Motor neuron (in vitro differentiated cells): ENCODE data around the gene NEXN. TPM values are rescaled to one million over a fixed set of nuclear protein-coding genes. Genes with fewer than 3 reads are reported as not detected.

Experiments
- ATAC-seq, 8 experiments: fragments of 200-7000 bp; cut with Tn5 transposase; replicated peaks in 6 of 8; 2 replicates each; pipeline ENCODE4 v1.8.0; 2021; ENCODE audit warnings: mild to moderate bottlenecking in 8 of 8, moderate library complexity in 8 of 8
- H3K27ac ChIP-seq, 2 donors: fragments of 250-450 bp; sonication (Bioruptor Pico); 2 replicates each; pipeline ENCODE4 v1.9.0; 2021; ENCODE audit warnings: antibody characterized with exemption in 2 of 2, mild to moderate bottlenecking in 2 of 2, moderate library complexity in 1 of 2
- H3K4me1 ChIP-seq, 2 donors: fragments of 250-450 bp; sonication (Bioruptor Pico); replicated peaks in 1 of 2; 2 replicates each; pipeline ENCODE4 v1.6.1; 2021; ENCODE audit warnings: antibody characterized with exemption in 2 of 2, mild to moderate bottlenecking in 2 of 2, moderate library complexity in 1 of 2
- H3K4me3 ChIP-seq, 5 donors: fragments of 250-450 bp; sonication (Bioruptor Pico); 2 replicates each; pipeline ENCODE4 v1.9.0; 2021; ENCODE audit warnings: antibody characterized with exemption in 5 of 5, mild to moderate bottlenecking in 5 of 5, moderate library complexity in 4 of 5
- WGBS, 10 experiments: fragments of 450-650 bp; shearing (Covaris generic); methylation state at CpG; one replicate each; pipeline ENCODE4 v1.0.0; 2022; 5-methylcytosine and 5-hydroxymethylcytosine counted together
- in situ Hi-C, 9 experiments: fragments of 400-800 bp; cut with MboI; loops; one replicate each; pipeline ENCODE4 v1.15.0; 2021; ENCODE audit warnings: low sequenced_read_pairs in 9 of 9, low pct_unique_long_range_greater_than_20kb in 2 of 9; ENCODE audit not compliant: unreplicated experiment in 9 of 9
- total RNA-seq, 8 experiments: library from RNA; unstranded; fragments of 300-600 nt; gene quantifications; 2 replicates each; pipeline versions ENCODE4 v1.2.3 to v1.2.4, GENCODE V29; 2022

NEXN gene
- total RNA-seq, 8 experiments from 2014 or later: 1.4 to 7.5 (median 3.0) TPM

DNA sequence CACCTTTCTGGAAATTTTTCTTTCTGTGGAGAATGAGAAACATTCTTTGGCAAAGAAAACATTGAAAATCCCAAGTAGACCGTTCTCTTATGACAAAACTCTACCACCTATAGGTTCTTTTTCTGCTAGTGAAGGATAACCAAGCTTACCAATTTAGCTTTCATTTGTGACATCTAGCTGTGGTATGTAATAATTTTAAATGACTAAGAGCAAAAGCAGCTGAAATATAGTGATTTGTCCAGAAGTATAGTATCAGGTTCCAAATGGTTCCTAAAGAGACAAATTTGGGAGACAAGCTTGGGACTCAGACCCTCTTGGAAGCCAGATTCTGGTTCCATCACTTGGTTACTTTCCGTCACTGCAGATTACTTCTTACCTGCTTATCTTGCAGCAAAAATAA lies 66.1 kb downstream of the NEXN start:
- Histone ChIP-seq H3K27ac (no peak overlapping the region), H3K4me3 (no peak overlapping the region), H3K4me1 (no peaks in the 10 kb centered on the region)
- WGBS, 10 experiments: 88 to 100% (median 97%) methylated on average over 2 of the region's 2 CpGs; no CpG with 5 or more reads in 1 of the 10 experiments
- in situ Hi-C loops: loop anchor here in 1 of 9 experiments (25.0 kb wide), 1 partner anchor 242 kb away; no protein-coding TSS in a partner anchor
- ATAC-seq: no peak

DNA sequence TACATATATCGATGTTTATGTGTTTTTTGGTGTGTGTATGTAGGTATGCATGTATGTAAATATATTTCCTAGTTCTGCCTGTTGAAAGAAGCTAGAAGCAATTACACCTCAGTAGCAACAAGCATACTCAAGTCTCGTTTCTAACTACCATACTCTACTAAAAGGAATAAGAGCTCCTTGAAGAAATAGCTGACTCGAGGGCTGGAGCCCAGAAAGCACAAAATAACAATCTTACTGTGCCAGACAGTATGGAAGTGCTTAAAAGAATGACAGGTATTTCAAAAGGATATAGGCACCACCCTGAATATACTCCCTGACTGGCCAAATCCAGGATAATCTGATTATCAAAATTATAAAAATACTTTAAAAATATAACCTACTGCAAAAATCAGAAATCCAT lies 67.3 kb downstream of the NEXN start:
- 81 to 100% (median 99%) methylated on average over 1 to 3 of the region's 3 CpGs for WGBS, 10 experiments
- Histone ChIP-seq H3K4me1 (no peaks in the 10 kb centered on the region), H3K27ac (no peak overlapping the region), H3K4me3 (no peak overlapping the region)
- ATAC-seq: no peak
- in situ Hi-C loops: loop anchor here in 1 of 9 experiments (25.0 kb wide), 1 partner anchor 243 kb away; no protein-coding TSS in a partner anchor

DNA sequence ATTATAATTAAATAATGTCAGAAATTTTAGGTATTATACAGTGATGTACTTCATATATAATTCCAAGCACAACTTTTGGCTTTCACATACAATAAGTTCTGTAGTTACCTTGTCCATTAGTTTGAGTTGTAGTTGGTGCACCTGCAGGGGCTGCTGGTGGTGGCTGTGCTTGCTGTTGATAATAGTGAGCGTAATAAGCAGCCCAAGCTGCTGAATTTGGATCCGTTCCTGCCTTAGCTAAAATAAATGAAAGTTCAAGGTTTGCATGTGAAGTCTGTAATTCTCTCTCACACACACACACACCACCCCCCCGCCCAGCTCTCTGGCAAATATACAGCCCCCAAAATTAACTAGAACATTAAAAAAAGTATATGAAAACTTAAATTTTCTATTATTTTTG lies 68.0 kb downstream of the NEXN start:
- WGBS, 10 experiments: 80 to 100% (median 100%) methylated on average over 1 to 3 of the region's 3 CpGs; no CpG with 5 or more reads in 1 of the 10 experiments
- in situ Hi-C loops: loop anchor here in 1 of 9 experiments (25.0 kb wide), 1 partner anchor 244 kb away; no protein-coding TSS in a partner anchor
- ATAC-seq: no peak
- Histone ChIP-seq H3K4me1 (no peaks in the 10 kb centered on the region), H3K4me3 (no peak overlapping the region), H3K27ac (no peak overlapping the region)

DNA sequence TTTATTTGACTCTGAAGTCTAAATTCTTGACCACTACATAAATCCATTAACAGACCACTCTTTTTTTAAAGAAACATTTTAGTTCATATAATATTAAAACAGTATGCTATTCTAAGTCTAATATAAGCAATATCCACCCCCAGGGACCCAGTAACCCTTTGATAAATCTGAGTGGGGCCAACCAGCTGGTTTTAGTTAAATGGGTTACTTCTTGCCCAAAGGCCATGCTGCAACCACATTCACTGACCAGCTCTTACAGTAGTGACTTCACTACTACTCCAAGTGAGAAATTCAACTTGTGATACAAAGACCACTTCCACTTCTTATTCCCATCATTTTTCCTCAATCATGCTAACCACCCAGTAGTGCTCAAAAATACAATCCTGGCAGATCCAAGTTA lies 70.0 kb downstream of the NEXN start:
- H3K4me3 ChIP-seq: no peak overlapping the region
- no peak for ATAC-seq
- in situ Hi-C loops: loop anchor here in 1 of 9 experiments (25.0 kb wide), 1 partner anchor 246 kb away; no protein-coding TSS in a partner anchor
- H3K27ac ChIP-seq: no peak overlapping the region
- H3K4me1 ChIP-seq: no peaks in the 10 kb centered on the region

DNA sequence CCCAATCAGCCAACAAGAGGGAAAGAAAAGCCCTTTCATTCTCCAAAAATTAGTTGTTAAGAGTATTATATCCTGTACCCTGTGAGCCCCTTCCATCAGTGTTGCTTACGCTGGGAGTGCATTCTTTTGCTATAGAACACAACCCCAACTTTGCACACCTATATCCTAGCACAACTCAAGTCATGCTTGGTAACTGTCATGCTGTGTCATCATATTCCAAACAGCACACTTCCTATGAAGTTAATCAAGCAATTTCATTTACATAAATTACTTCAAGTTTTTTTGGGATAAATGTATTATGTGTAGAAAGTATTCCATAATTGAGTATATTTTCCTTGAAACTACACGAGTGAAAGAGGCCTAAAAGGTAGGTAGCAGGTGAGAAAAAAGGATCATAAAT lies 70.4 kb downstream of the NEXN start:
- Histone ChIP-seq H3K4me3 (no peak overlapping the region), H3K4me1 (no peaks in the 10 kb centered on the region), H3K27ac (no peak overlapping the region)
- no peak for ATAC-seq
- 81 to 100% (median 95%) methylated on average over 1 to 2 of the region's 2 CpGs for WGBS, 10 experiments
- in situ Hi-C loops: loop anchor here in 1 of 9 experiments (25.0 kb wide), 1 partner anchor 247 kb away; no protein-coding TSS in a partner anchor

DNA sequence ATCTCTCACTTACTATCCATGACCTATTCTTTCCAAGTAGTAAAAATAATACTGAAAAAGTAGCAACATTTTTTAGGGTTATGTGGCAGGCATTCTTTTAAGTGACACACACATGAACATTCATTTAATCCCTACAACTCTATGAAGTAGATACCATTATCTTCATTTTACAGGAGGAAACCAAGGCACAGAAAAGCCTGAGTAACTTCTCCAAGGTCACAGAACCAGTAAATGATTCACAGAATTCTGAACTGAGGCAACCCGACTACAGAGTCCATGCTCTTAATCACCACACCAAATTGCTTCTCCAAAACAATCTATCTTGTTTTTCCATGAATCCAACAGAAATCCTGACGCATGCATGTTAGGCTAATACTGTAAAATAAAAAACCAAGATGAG lies 73.0 kb downstream of the NEXN start:
- in situ Hi-C loops: loop anchor here in 1 of 9 experiments (25.0 kb wide), 1 partner anchor 249 kb away; no protein-coding TSS in a partner anchor
- H3K4me3 ChIP-seq: no peak overlapping the region
- 70 to 100% (median 84%) methylated on average over 1 to 2 of the region's 2 CpGs for WGBS, 10 experiments

DNA sequence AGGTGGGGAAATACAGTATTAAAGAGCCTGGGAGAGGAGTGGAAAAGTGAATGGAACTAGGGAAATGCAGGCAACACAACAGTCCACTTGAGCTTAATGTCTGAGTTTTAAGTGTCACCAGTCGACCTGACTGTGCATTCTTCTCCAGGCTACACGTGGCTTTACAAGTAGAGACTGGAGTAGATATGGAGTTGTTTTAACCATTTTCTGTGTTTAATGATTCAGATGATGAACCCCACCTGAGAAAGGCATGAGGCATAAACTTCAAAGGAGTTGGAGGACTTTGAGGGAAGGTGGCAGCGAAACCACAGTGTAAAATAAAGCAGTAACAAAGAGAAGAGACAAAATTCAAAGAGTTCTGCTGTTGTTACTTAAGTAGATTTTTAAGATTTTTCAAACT lies 77.9 kb downstream of the NEXN start:
- ATAC-seq: no peak
- Histone ChIP-seq H3K4me1 (peaks cover 0 to 7% of the 10 kb centered on the region in 2 donors), H3K4me3 (no peak overlapping the region), H3K27ac (no peak overlapping the region)
- in situ Hi-C loops: loop anchor here in 1 of 9 experiments (25.0 kb wide), 1 partner anchor 254 kb away; no protein-coding TSS in a partner anchor
- 42 to 100% (median 86%) methylated on average over 1 to 3 of the region's 3 CpGs; no CpG with 5 or more reads in 1 of the 10 experiments for WGBS, 10 experiments

More for the DNA sequence above, 73.0 kb downstream of the NEXN start:
- no peak for ATAC-seq
- Histone ChIP-seq H3K27ac (no peak overlapping the region), H3K4me1 (no peaks in the 10 kb centered on the region)

DNA sequence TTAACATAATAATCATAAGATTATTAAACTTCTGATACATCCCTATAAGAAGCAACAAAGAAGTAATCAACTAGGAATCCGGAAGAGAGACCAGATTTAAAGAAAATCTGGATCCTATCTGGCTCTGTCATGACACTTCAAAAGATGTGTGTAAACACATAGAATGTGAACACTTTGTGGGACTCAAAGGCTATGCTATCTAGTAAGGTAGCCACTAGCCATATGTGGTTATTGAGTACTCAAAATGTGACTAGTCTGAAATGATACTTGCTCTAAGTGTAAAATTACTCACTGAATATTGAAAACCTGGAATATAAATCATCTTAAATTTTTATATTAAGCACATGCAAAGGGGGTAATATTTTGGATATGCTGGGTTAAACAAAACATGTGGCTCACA lies 81.8 kb downstream of the NEXN start:
- Histone ChIP-seq H3K27ac (no peak overlapping the region), H3K4me3 (no peak overlapping the region), H3K4me1 (peaks cover 6 to 12% of the 10 kb centered on the region in 2 donors)
- 60 to 86% (median 82%) methylated on average over 1 of the region's 1 CpG; no CpG with 5 or more reads in 3 of the 10 experiments for WGBS, 10 experiments
- peak in 1 of 8 experiments; percentile 16 for ATAC-seq
- in situ Hi-C loops: loop anchor here in 1 of 9 experiments (25.0 kb wide), 1 partner anchor 258 kb away; no protein-coding TSS in a partner anchor

DNA sequence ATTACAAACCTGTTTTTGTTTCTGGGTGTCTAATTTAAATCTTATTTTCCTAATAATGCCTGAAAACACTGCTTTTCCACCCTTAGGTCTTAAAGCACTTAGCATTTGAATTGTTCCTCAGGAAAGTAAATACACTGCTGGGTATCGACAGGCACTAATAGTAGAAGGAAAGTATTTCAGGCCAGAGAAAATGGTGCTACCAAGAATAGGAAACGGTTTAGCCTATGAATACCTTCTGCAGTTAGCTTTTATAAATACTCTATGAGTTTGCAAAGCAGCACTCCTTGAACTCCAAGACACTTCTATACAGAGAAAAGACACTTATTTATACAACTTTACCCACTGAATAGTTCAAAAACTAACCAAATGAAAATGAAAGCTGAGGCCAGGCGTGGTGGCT lies 83.7 kb downstream of the NEXN start:
- ATAC-seq: no peak
- 43 to 100% (median 80%) methylated on average over 1 to 3 of the region's 3 CpGs; no CpG with 5 or more reads in 2 of the 10 experiments for WGBS, 10 experiments
- H3K4me1 ChIP-seq: peaks cover 17 to 19% of the 10 kb centered on the region in 2 donors
- in situ Hi-C loops: loop anchor here in 1 of 9 experiments (25.0 kb wide), 1 partner anchor 260 kb away; no protein-coding TSS in a partner anchor
- H3K4me3 ChIP-seq: no peak overlapping the region
- H3K27ac ChIP-seq: no peak overlapping the region

DNA sequence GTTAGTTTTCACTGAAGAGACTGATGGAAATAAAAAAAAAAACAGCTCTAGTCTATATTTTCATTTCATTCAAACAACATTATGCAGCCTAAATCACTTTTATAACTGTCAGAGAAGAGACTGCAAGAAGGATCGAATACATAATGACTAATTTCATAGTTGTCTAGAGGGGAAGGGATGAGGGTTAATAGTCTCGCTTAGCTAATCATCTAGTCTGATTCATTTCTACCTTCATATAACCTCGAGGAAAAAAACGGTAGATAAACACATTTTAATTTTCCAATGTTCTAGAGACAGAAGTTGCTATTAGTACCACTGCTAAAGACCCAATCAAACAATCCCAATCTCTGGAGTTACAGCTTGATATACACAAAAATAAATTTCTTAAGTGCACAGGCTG lies 87.0 kb downstream of the NEXN start:
- 17 to 88% (median 69%) methylated on average over 1 to 4 of the region's 4 CpGs; no CpG with 5 or more reads in 1 of the 10 experiments for WGBS, 10 experiments
- H3K27ac ChIP-seq: no peak overlapping the region
- ATAC-seq: no peak

DNA sequence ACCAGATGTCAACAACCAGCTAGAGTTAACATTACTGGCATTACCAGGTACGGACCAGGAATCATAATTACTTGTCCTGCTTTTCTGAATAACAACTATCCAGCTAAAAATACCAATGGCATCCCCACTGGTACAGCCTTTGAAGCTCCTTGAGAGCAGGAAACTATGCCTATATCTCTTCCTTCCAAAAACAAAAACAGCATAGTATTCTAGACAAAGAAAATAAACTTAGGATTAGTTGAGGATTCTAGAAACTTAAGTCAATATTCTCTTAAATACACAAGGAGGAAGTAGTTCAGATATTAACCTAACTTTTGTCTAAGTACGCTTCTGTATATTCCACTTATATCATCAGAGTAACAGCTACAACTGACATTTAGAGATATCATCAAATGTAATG lies 87.5 kb downstream of the NEXN start:
- in situ Hi-C loops: loop anchor here in 1 of 9 experiments (25.0 kb wide), 1 partner anchor 136 kb away; no protein-coding TSS in a partner anchor
- Histone ChIP-seq H3K27ac (no peak overlapping the region), H3K4me1 (peaks cover 15 to 25% of the 10 kb centered on the region in 2 donors), H3K4me3 (peak overlapping the region in 3 of 5 donors; percentile 10 to 93 (median 92))
- 0 to 83% (median 56%) methylated on average over 1 to 2 of the region's 2 CpGs for WGBS, 10 experiments
- no peak for ATAC-seq

More for the DNA sequence above, 87.0 kb downstream of the NEXN start:
- in situ Hi-C loops: loop anchor here in 1 of 9 experiments (25.0 kb wide), 1 partner anchor 137 kb away; no protein-coding TSS in a partner anchor
- Histone ChIP-seq H3K4me1 (peaks cover 18 to 20% of the 10 kb centered on the region in 2 donors), H3K4me3 (peak overlapping the region in 2 of 5 donors; percentile 10 to 93)

DNA sequence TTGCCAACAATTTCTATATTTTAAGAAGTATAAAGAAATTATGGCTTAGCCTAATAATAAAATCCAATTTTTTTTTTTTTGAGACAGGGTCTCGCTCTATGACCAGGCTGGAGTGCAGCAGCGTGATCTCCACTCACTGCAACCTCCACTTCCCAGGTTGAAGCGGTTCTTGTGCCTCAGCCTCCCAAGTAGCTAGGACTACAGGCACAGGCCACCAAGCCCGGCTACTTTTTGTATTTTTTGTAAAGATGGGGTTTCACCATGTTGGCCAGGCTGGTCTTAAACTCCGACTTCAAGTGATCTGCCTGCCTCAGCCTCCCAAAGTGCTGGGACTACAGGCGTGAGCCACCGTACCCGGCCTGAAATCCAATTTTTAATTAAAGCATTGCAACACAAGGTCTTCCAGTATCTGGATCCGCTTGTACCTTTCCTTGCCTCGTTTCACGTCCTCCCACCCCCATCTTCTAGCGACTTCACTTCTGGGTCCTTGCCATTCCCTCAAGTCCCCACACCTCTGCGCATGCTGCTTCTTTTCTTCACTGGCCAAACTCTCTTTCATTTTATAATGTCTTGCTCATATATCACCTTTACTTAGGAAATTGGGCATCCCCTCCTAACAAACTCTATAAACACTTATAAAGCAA lies 88.1 kb downstream of the NEXN start:
- no peak for ATAC-seq
- 35 to 90% (median 76%) methylated on average over 2 to 12 of the region's 13 CpGs for WGBS, 10 experiments
- in situ Hi-C loops: loop anchor here in 1 of 9 experiments (25.0 kb wide), 1 partner anchor 136 kb away; no protein-coding TSS in a partner anchor
- Histone ChIP-seq H3K4me3 (peak overlapping the region; percentile 70 to 93 (median 83)), H3K4me1 (peaks cover 14 to 31% of the 10 kb centered on the region in 2 donors), H3K27ac (no peak overlapping the region)

DNA sequence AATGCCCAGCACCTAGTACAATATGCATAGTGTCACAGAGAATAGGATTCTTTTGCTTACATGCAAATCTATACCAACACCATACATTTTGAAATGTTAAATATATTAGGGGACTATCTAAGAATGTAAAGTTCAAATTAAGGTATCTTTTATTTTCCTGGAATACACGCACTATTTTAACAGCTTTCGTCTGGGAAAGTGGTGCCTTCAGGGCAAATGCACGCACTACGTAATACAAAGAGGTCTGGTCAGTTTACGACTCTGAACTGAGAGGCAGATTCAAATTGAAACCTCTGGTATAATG lies 89.5 kb downstream of the NEXN start:
- Histone ChIP-seq H3K4me1 (peaks cover 11 to 31% of the 10 kb centered on the region in 2 donors), H3K27ac (peak overlapping the region; percentile 98), H3K4me3 (peak overlapping the region; percentile 70 to 93 (median 83))
- 0% methylated on average over 2 to 5 of the region's 5 CpGs for WGBS, 10 experiments
- peak in 1 of 8 experiments; percentile 31 for ATAC-seq
- in situ Hi-C loops: loop anchor here in 1 of 9 experiments (25.0 kb wide), 1 partner anchor 134 kb away; no protein-coding TSS in a partner anchor
